Rectal smooth muscle tissue (tissue), 1 donor: ENCODE data around the gene BMP8B.
"Not testable (repeated sequence)": the region's sequence is repeated elsewhere in the genome, so short reads cannot be mapped to it uniquely, and the experiment has no call there.

ENCODE experiments used
- H3K27ac ChIP-seq: one replicate; pipeline ENCODE4 v1.7.0; 2013; ENCODE audit warnings: low read depth, low read length, inconsistent platforms
- H3K27me3 ChIP-seq: one replicate; pipeline ENCODE4 v1.7.0; 2013; ENCODE audit warnings: low read length; ENCODE audit not compliant: control insufficient read depth, insufficient read depth
- H3K36me3 ChIP-seq: one replicate; pipeline ENCODE4 v1.7.0; 2013; ENCODE audit warnings: low read length; ENCODE audit not compliant: control insufficient read depth, insufficient read depth
- H3K4me1 ChIP-seq: one replicate; pipeline ENCODE4 v1.7.0; 2013; ENCODE audit warnings: low read length; ENCODE audit not compliant: control insufficient read depth, insufficient read depth
- H3K4me3 ChIP-seq: one replicate; pipeline ENCODE4 v1.7.0; 2013; ENCODE audit warnings: low read length
- H3K9ac ChIP-seq: one replicate; pipeline ENCODE4 v1.7.0; 2013; ENCODE audit warnings: low read length

Gene BMP8B

GRCh38 chr1:39826583-39826982, 37.9 kb upstream of the BMP8B start:
- Histone ChIP-seq H3K27me3 (no peaks in the 10 kb centered on the region), H3K36me3 (no peaks in the 10 kb centered on the region), H3K4me1 (no peaks in the 10 kb centered on the region), H3K27ac (no peak overlapping the region), H3K9ac (no peak overlapping the region), H3K4me3 (no peak overlapping the region)

GRCh38 chr1:39825432-39825941, 36.8 kb upstream of the BMP8B start:
- H3K9ac ChIP-seq: no peak overlapping the region
- no peaks in the 10 kb centered on the region for H3K27me3 ChIP-seq
- no peaks in the 10 kb centered on the region for H3K36me3 ChIP-seq
- H3K27ac ChIP-seq: no peak overlapping the region
- H3K4me3 ChIP-seq: no peak overlapping the region
- H3K4me1 ChIP-seq: no peaks in the 10 kb centered on the region

- H3K36me3 ChIP-seq, H3K4me1 ChIP-seq, H3K27ac ChIP-seq, H3K4me3 ChIP-seq, H3K27me3 ChIP-seq, H3K9ac ChIP-seq: not testable (repeated sequence)
Observed at GRCh38 chr1:39823450-39823849, 34.8 kb upstream of the BMP8B start.

GRCh38 chr1:39822146-39822545, 33.5 kb upstream of the BMP8B start:
- no peaks in the 10 kb centered on the region for H3K36me3 ChIP-seq
- no peaks in the 10 kb centered on the region for H3K4me1 ChIP-seq
- no peak overlapping the region for H3K4me3 ChIP-seq
- H3K9ac ChIP-seq: no peak overlapping the region
- no peaks in the 10 kb centered on the region for H3K27me3 ChIP-seq
- H3K27ac ChIP-seq: no peak overlapping the region

GRCh38 chr1:39819091-39819812, 30.6 kb upstream of the BMP8B start:
- H3K9ac ChIP-seq: no peak overlapping the region

GRCh38 chr1:39818482-39818881, 29.8 kb upstream of the BMP8B start:
- no peak overlapping the region for H3K27ac ChIP-seq
- no peak overlapping the region for H3K4me3 ChIP-seq
- no peaks in the 10 kb centered on the region for H3K36me3 ChIP-seq
- peaks cover 3% of the 10 kb centered on the region for H3K27me3 ChIP-seq
- H3K4me1 ChIP-seq: no peaks in the 10 kb centered on the region
- no peak overlapping the region for H3K9ac ChIP-seq

More at GRCh38 chr1:39819091-39819812, 30.6 kb upstream of the BMP8B start:
- Histone ChIP-seq H3K4me1 (no peaks in the 10 kb centered on the region), H3K27me3 (peaks cover 3% of the 10 kb centered on the region), H3K27ac (no peak overlapping the region), H3K4me3 (no peak overlapping the region), H3K36me3 (no peaks in the 10 kb centered on the region)

GRCh38 chr1:39817091-39817932, 28.6 kb upstream of the BMP8B start:
- not testable (repeated sequence) for H3K27me3 ChIP-seq, H3K9ac ChIP-seq, H3K4me1 ChIP-seq, H3K36me3 ChIP-seq, H3K27ac ChIP-seq
- peak overlapping the region; percentile 32 for H3K4me3 ChIP-seq

GRCh38 chr1:39816415-39817090, 27.9 kb upstream of the BMP8B start:
- Histone ChIP-seq H3K4me1 (no peaks in the 10 kb centered on the region), H3K9ac (no peak overlapping the region), H3K4me3 (peak overlapping the region; percentile 32), H3K36me3 (no peaks in the 10 kb centered on the region), H3K27ac (no peak overlapping the region), H3K27me3 (peaks cover 3% of the 10 kb centered on the region)

GRCh38 chr1:39812913-39813312, 24.2 kb upstream of the BMP8B start:
- no peak overlapping the region for H3K27ac ChIP-seq
- no peak overlapping the region for H3K4me3 ChIP-seq
- H3K4me1 ChIP-seq: no peaks in the 10 kb centered on the region
- H3K36me3 ChIP-seq: no peaks in the 10 kb centered on the region
- H3K9ac ChIP-seq: no peak overlapping the region
- peaks cover 3% of the 10 kb centered on the region for H3K27me3 ChIP-seq

GRCh38 chr1:39808784-39809517, 20.3 kb upstream of the BMP8B start:
- no peak overlapping the region for H3K4me3 ChIP-seq
- no peak overlapping the region for H3K9ac ChIP-seq
- no peak overlapping the region for H3K27ac ChIP-seq
- H3K4me1 ChIP-seq: no peaks in the 10 kb centered on the region
- H3K36me3 ChIP-seq: no peaks in the 10 kb centered on the region
- no peaks in the 10 kb centered on the region for H3K27me3 ChIP-seq

GRCh38 chr1:39805385-39805784, 16.7 kb upstream of the BMP8B start:
- H3K27me3 ChIP-seq: no peaks in the 10 kb centered on the region

More at GRCh38 chr1:39805385-39805784, 16.7 kb upstream of the BMP8B start:
- Histone ChIP-seq H3K4me3 (no peak overlapping the region), H3K9ac (no peak overlapping the region), H3K4me1 (no peaks in the 10 kb centered on the region), H3K27ac (no peak overlapping the region), H3K36me3 (no peaks in the 10 kb centered on the region)
